T-helper 17 cell (primary cell): Measurements from ENCODE around the gene GLMN. TPM values are rescaled to one million over a fixed set of nuclear protein-coding genes. Genes with fewer than 3 reads are reported as not detected.

Source experiments
- ATAC-seq: fragments of 150-1000 bp; cut with Tn5 transposase; 2 replicates; pipeline ENCODE4 v1.10.0; 2021; ENCODE audit warnings: mild to moderate bottlenecking, moderate library complexity
- DNase-seq, 3 donors: peaks; one replicate each; pipeline versions ENCODE4 v3.0.0 to v3.0.0-alpha.2; 2020 to 2021
- H3K9me3 ChIP-seq: one replicate; pipeline ENCODE4 v1.7.0; 2013; ENCODE audit warnings: low read length, mild to moderate bottlenecking; ENCODE audit not compliant: control insufficient read depth, poor library complexity, severe bottlenecking
- H3K27ac Mint-ChIP-seq: one replicate; pipeline ENCODE4 v1.8.0; 2022; ENCODE audit warnings: mild to moderate bottlenecking, moderate library complexity, mixed read lengths
- H3K27me3 Mint-ChIP-seq: one replicate; pipeline ENCODE4 v1.8.0; 2022; ENCODE audit warnings: mixed read lengths
- H3K36me3 Mint-ChIP-seq: one replicate; pipeline ENCODE4 v1.8.0; 2022; ENCODE audit warnings: low read depth, mixed read lengths
- H3K4me1 Mint-ChIP-seq: one replicate; pipeline ENCODE4 v1.8.0; 2022; ENCODE audit warnings: mild to moderate bottlenecking, mixed read lengths
- H3K4me3 Mint-ChIP-seq: one replicate; pipeline ENCODE4 v1.8.0; 2022; ENCODE audit warnings: mild to moderate bottlenecking, moderate library complexity, mixed read lengths
- total RNA-seq, 4 donors: library from RNA in 2 of 4; stranded (reverse) in 2 of 4; gene quantifications; one replicate each; pipeline ENCODE4 v1.2.3 and lab custom pipeline; 2022 to 2026

GLMN gene
- total RNA-seq (10 to 100 TPM; 11.0 to 13.2 TPM), total RNA-seq (lab: John Stamatoyannopoulos, UW) (9.9 to 11.1 reads per million in 2 donors)

GRCh38 chr1:92298573-92299476 is at the start of gene GLMN, which contains the start of gene RPAP2:
Gene GLMN, minus strand, starts transcription at chr1:92298987. Its CDS starts 988 bp downstream, at chr1:92297999.
Gene RPAP2, plus strand, starts transcription at chr1:92299059. Its CDS starts 15 bp downstream, at chr1:92299074.
- ATAC-seq (peak; percentile 95), DNase-seq (peak; percentile 53 to 69 (median 64))
- H3K4me3 Mint-ChIP-seq: peak within 1 kb of the TSS; percentile 95
- peaks cover 25% of the 10 kb centered on the region for H3K4me1 Mint-ChIP-seq
- peaks cover 11% of the 10 kb centered on the region for H3K36me3 Mint-ChIP-seq
- no peaks in the 10 kb centered on the region for H3K9me3 ChIP-seq
- H3K27me3 Mint-ChIP-seq: no peaks in the 10 kb centered on the region
- peak within 1 kb of the TSS; percentile 96 for H3K27ac Mint-ChIP-seq

- peaks cover 7% of the 10 kb centered on the region for H3K4me1 Mint-ChIP-seq
Measured at GRCh38 chr1:92346866-92347640, 48.3 kb upstream of the GLMN start.

GRCh38 chr1:92343061-92343460 is 44.3 kb upstream of the GLMN start:
- H3K4me3 Mint-ChIP-seq: no peak overlapping the region
- no peaks in the 10 kb centered on the region for H3K9me3 ChIP-seq
- H3K27me3 Mint-ChIP-seq: no peaks in the 10 kb centered on the region
- ATAC-seq: no peak
- DNase-seq: no peak
- peaks cover 10% of the 10 kb centered on the region for H3K36me3 Mint-ChIP-seq
- H3K27ac Mint-ChIP-seq: no peak overlapping the region
- H3K4me1 Mint-ChIP-seq: peaks cover 4% of the 10 kb centered on the region

More at GRCh38 chr1:92346866-92347640, 48.3 kb upstream of the GLMN start:
- no peak for DNase-seq
- peak overlapping the region; percentile 14 for H3K27ac Mint-ChIP-seq
- peaks cover 17% of the 10 kb centered on the region for H3K36me3 Mint-ChIP-seq
- H3K4me3 Mint-ChIP-seq: no peak overlapping the region
- H3K9me3 ChIP-seq: no peaks in the 10 kb centered on the region
- no peaks in the 10 kb centered on the region for H3K27me3 Mint-ChIP-seq
- ATAC-seq: no peak

- H3K27ac Mint-ChIP-seq: no peak overlapping the region
- H3K36me3 Mint-ChIP-seq: peaks cover 9% of the 10 kb centered on the region
- peaks cover 3% of the 10 kb centered on the region for H3K4me1 Mint-ChIP-seq
- no peak overlapping the region for H3K4me3 Mint-ChIP-seq
- DNase-seq: no peak
- ATAC-seq: no peak
- no peaks in the 10 kb centered on the region for H3K27me3 Mint-ChIP-seq
- no peaks in the 10 kb centered on the region for H3K9me3 ChIP-seq
Measured at GRCh38 chr1:92342401-92342800, 43.6 kb upstream of the GLMN start.

DNA sequence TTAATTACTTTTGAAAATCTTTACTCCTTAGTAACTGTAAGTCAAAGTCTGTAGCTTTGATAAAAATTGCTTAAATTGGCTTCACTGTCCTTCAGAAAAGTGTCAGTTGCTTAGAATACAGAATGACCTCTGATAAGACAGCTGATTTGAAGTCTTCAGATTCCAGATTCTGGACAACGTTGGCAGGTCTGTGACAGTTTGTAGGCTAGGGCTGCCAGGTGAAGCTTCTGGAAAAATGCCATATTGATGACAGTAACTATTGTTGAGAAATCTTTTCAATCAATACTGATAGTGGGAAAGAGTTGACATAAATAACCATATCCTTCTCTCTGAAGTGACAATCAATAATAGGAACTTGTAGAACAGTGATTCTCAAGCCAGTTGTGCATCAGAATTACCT is 41.4 kb upstream of the GLMN start:
- no peak for ATAC-seq
- H3K27ac Mint-ChIP-seq: no peak overlapping the region
- peaks cover 14% of the 10 kb centered on the region for H3K36me3 Mint-ChIP-seq
- H3K27me3 Mint-ChIP-seq: no peaks in the 10 kb centered on the region
- H3K4me1 Mint-ChIP-seq: peaks cover 3% of the 10 kb centered on the region
- H3K4me3 Mint-ChIP-seq: no peak overlapping the region
- no peak for DNase-seq
- no peaks in the 10 kb centered on the region for H3K9me3 ChIP-seq

DNA sequence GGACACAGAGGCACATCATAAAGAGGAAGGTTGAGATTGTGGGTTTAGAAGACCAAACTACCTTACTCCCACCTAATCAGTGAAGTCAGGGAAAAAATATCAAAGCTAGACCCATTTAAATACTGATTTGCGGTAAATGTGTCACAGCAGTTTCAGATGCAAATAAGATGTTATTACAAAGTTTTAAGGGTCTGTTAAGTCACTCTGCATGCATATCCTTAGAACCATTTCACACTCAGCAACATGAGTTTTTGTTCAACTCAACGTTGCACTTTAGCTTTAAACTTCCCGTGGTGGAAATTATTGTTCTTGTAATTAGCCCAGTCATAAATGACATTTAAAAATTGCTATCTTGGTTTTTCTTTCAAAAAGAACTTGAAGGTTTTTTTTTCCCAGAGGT is 34.9 kb upstream of the GLMN start:
- H3K9me3 ChIP-seq: no peaks in the 10 kb centered on the region
- Mint-ChIP-seq H3K4me3 (no peak overlapping the region), H3K27ac (peak overlapping the region; percentile 53), H3K4me1 (peaks cover 14% of the 10 kb centered on the region), H3K27me3 (no peaks in the 10 kb centered on the region), H3K36me3 (peaks cover 11% of the 10 kb centered on the region)
- DNase-seq: no peak
- no peak for ATAC-seq

- DNase-seq: no peak
Measured at GRCh38 chr1:92329347-92330129, 30.8 kb upstream of the GLMN start.

GRCh38 chr1:92327794-92328193 is 29.0 kb upstream of the GLMN start:
- H3K36me3 Mint-ChIP-seq: peaks cover 21% of the 10 kb centered on the region
- H3K27ac Mint-ChIP-seq: no peak overlapping the region
- no peak for ATAC-seq
- no peaks in the 10 kb centered on the region for H3K27me3 Mint-ChIP-seq
- H3K4me3 Mint-ChIP-seq: no peak overlapping the region
- no peaks in the 10 kb centered on the region for H3K9me3 ChIP-seq
- no peak for DNase-seq
- H3K4me1 Mint-ChIP-seq: peaks cover 20% of the 10 kb centered on the region

More at GRCh38 chr1:92329347-92330129, 30.8 kb upstream of the GLMN start:
- H3K27ac Mint-ChIP-seq: no peak overlapping the region
- peaks cover 16% of the 10 kb centered on the region for H3K4me1 Mint-ChIP-seq
- no peaks in the 10 kb centered on the region for H3K27me3 Mint-ChIP-seq
- H3K9me3 ChIP-seq: no peaks in the 10 kb centered on the region
- H3K36me3 Mint-ChIP-seq: peaks cover 13% of the 10 kb centered on the region
- no peak overlapping the region for H3K4me3 Mint-ChIP-seq
- ATAC-seq: no peak

DNA sequence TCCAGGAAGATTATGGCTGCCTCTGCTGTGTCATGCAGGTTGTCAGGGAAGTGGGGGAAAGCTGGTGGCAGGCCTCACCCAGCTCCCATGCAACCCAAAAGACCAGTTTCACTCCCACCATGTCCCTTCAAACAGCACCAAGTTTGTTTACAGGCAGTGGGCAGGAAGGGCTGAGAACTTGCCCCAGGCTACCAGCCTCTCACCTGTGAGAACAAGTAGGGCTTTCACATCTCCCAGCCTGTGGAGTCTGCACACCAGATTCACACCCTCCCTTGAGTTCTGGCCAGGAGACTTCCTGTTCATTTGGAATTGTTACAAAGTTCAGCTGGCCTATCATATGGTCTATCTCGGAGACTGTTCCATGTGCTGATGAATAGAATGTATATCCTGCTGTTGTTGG is 27.9 kb upstream of the GLMN start:
- DNase-seq (no peak), ATAC-seq (no peak)
- Mint-ChIP-seq H3K36me3 (peaks cover 18% of the 10 kb centered on the region), H3K27me3 (no peaks in the 10 kb centered on the region), H3K4me3 (no peak overlapping the region), H3K4me1 (peaks cover 17% of the 10 kb centered on the region), H3K27ac (no peak overlapping the region)
- no peaks in the 10 kb centered on the region for H3K9me3 ChIP-seq

GRCh38 chr1:92324784-92325183 is 26.0 kb upstream of the GLMN start:
- Mint-ChIP-seq H3K4me3 (no peak overlapping the region), H3K36me3 (peaks cover 14% of the 10 kb centered on the region), H3K4me1 (peaks cover 8% of the 10 kb centered on the region), H3K27ac (peak overlapping the region; percentile 94), H3K27me3 (no peaks in the 10 kb centered on the region)
- H3K9me3 ChIP-seq: no peaks in the 10 kb centered on the region
- DNase-seq (no peak), ATAC-seq (no peak)

DNA sequence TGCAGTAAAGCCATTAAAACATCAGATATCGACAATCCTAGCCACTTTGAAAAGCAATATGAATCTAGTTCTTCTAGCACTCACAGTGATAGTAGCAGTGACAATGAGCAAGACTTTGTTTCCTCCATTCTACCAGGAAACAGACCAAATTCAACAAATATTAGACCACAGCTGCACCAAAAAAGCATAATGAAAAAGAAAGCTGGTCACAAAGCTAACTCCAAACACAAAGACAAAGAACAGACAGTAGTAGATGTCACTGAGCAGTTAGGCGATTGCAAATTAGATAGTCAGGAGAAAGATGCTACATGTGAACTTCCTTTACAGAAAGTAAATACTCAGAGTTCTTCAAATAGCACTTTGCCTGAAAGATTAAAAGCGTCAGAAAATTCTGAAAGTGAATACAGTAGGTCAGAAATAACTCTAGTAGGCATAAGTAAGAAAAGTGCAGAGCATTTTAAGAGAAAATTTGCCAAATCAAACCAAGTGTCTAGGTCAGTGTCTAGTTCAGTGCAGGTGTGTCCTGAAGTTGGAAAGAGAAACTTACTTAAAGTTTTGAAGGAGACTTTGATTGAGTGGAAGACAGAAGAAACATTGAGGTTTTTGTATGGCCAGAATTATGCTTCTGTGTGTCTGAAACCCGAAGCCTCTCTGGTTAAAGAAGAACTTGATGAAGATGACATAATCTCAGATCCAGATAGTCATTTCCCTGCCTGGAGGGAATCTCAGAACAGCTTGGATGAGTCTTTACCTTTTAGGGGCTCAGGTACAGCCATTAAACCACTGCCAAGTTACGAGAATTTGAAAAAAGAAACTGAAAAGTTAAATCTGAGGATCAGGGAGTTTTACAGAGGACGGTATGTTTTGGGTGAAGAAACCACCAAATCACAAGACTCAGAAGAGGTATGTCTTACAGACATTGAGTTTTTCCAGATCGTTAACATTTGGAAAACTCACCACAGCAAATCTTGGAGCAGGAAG is 25.0 kb upstream of the GLMN start:
- no peaks in the 10 kb centered on the region for H3K9me3 ChIP-seq
- Mint-ChIP-seq H3K27ac (peak overlapping the region; percentile 94), H3K36me3 (peaks cover 14% of the 10 kb centered on the region), H3K4me3 (peak overlapping the region; percentile 78), H3K4me1 (peaks cover 14% of the 10 kb centered on the region), H3K27me3 (no peaks in the 10 kb centered on the region)
- DNase-seq (no peak), ATAC-seq (peak; percentile 62)
